Ovary (tissue), 9 donors: ENCODE data around the gene STYXL1. TPM values are rescaled to one million over a fixed set of nuclear protein-coding genes. Genes with fewer than 3 reads are reported as not detected.

Experiments used
- DNase-seq, 5 donors: peaks; one replicate each; pipeline ENCODE4 v3.0.0-alpha.2; 2019 to 2020
- H3K27ac ChIP-seq, 2 donors: fragments of 200-600 bp; one replicate each; pipeline versions ENCODE4 v1.5.1 to v1.8.0; 2019 to 2022
- H3K27me3 ChIP-seq: fragments of 200-600 bp; one replicate; pipeline ENCODE4 v1.8.0; 2022
- H3K36me3 ChIP-seq: fragments of 200-600 bp; sonication (generic); one replicate; pipeline ENCODE4 v1.5.1; 2019
- H3K4me1 ChIP-seq: one replicate; pipeline ENCODE4 v1.8.1; 2013; ENCODE audit warnings: mild to moderate bottlenecking, moderate library complexity; ENCODE audit not compliant: insufficient read depth
- H3K4me3 ChIP-seq: fragments of 200-600 bp; sonication (generic); one replicate; pipeline ENCODE4 v1.5.1; 2017
- H3K9me3 ChIP-seq, 2 donors: fragments of 200-600 bp in 1 of 2; sonication (generic) in 1 of 2; one replicate each; pipeline versions ENCODE4 v1.5.1 to v1.8.1; 2013 to 2019; ENCODE audit warnings: mild to moderate bottlenecking in 1 of 2, moderate library complexity in 1 of 2
- EP300 ChIP-seq: sonication (generic); formaldehyde crosslinking; IDR thresholded peaks from one replicate; pipeline ENCODE4 v1.6.1; 2017; ENCODE audit warnings: antibody characterized with exemption
- POLR2A ChIP-seq: fragments of 450-650 bp; IDR thresholded peaks from one replicate; pipeline ENCODE4 v1.6.1; 2017; ENCODE audit warnings: antibody characterized with exemption, mild to moderate bottlenecking, moderate library complexity
- WGBS, 3 donors: extraction: QIAGEN DNeasy Blood & Tissue Kit in 1 of 3; methylation state at CpG; one replicate each; pipeline versions ENCODE4 v1.1.5 to v1.1.7; 2013 to 2017; 5-methylcytosine and 5-hydroxymethylcytosine counted together
- intact Hi-C, 4 donors: fragments of 100-400 bp; cut with DNase I; formaldehyde crosslinking; loops; one replicate each; pipeline versions ENCODE4 v1.11.0 to v1.15.1; 2022 to 2023
- polyA plus RNA-seq, 2 donors: library from polyadenylated mRNA; stranded (reverse); fragments of 200-250 nt in 1 of 2; fragments of 350-450 nt in 1 of 2; fragmentation: Illumina TruSeq in 1 of 2; extraction: RNeasy Lipid Tissue Mini Kit (QIAGEN cat#74804) in 1 of 2; gene quantifications; one replicate each; pipeline ENCODE4 v1.2.3, GENCODE V29; 2013 to 2014
- total RNA-seq, 7 donors: library from RNA; depleted of rRNA in 2 of 7; stranded (reverse); fragments of >200 nt in 2 of 7; fragmentation: NEBNext Ultra II Directional in 3 of 7; extraction: Animal tissue kit (Norgen Biotek cat#: 25700) in 3 of 7; gene quantifications; one replicate each; pipeline versions ENCODE4 v1.1.0 to v1.2.4, GENCODE V29; 2016 to 2023
- TF ChIP-seq, protein P1 (sequence below), 3 donors: fragments of 450-650 bp in 2 of 3; fragments of 200-600 bp in 1 of 3; IDR thresholded peaks; one replicate each; pipeline versions ENCODE4 v1.5.1 to v1.8.0; 2016 to 2022; ENCODE audit warnings: antibody characterized with exemption in 3 of 3, mild to moderate bottlenecking in 1 of 3
- donor health status: DM: no; HTN: no; CAD: no; lungs with moderate emphysema.
- donor health status: DM: no; HTN: no; CAD: no.
- donor health status: Bipolar disorder and iron deficiency.
- donor health status: DM: yes; HTN: yes; CAD: no.
- donor health status: DM: no; HTN: no; CAD: no.
- donor health status: DM: yes; HTN: yes; CAD: no.

STYXL1 gene
- total and polyA plus RNA-seq, 9 donors: 15.7 to 39.9 (median 31.2) TPM

DNA sequence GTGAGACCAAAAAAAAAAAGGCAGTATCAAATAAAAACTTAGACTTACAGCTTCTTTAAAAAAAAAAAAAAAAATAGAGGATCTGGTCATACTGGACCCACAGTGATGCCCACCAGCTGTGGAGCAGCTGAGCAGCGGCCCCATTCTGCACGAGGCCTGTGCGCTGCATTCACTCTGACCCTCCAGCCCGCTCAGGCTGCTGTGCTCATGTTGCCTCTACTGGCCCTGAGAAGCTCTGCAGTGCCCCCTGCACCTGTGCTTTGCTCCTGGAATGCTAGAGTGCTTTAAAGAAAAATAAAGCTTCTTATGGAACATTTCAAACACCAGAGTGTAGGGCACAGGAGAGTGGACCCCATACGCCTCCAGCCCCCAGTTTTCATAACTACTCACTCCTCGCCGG, 86.6 kb downstream of the STYXL1 start:
- Histone ChIP-seq H3K27me3 (no peaks in the 10 kb centered on the region), H3K9me3 (no peaks in the 10 kb centered on the region), H3K4me1 (peaks cover 25% of the 10 kb centered on the region), H3K36me3 (no peaks in the 10 kb centered on the region), H3K4me3 (no peak overlapping the region), H3K27ac (no peak overlapping the region)
- DNase-seq: no peak
- intact Hi-C loops: loop anchor here in 1 of 4 donors (5.0 kb wide), 1 partner anchor 44 kb away; the partner anchor contains the start of gene POR
- WGBS, 3 donors: 77 to 92% (median 87%) methylated on average over 7 of the region's 7 CpGs
- TF ChIP-seq, protein P1, sequence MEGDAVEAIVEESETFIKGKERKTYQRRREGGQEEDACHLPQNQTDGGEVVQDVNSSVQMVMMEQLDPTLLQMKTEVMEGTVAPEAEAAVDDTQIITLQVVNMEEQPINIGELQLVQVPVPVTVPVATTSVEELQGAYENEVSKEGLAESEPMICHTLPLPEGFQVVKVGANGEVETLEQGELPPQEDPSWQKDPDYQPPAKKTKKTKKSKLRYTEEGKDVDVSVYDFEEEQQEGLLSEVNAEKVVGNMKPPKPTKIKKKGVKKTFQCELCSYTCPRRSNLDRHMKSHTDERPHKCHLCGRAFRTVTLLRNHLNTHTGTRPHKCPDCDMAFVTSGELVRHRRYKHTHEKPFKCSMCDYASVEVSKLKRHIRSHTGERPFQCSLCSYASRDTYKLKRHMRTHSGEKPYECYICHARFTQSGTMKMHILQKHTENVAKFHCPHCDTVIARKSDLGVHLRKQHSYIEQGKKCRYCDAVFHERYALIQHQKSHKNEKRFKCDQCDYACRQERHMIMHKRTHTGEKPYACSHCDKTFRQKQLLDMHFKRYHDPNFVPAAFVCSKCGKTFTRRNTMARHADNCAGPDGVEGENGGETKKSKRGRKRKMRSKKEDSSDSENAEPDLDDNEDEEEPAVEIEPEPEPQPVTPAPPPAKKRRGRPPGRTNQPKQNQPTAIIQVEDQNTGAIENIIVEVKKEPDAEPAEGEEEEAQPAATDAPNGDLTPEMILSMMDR (IDR thresholded peaks at IDR 0.05): no peak
- TF ChIP-seq POLR2A (no peak), EP300 (no peak)

DNA sequence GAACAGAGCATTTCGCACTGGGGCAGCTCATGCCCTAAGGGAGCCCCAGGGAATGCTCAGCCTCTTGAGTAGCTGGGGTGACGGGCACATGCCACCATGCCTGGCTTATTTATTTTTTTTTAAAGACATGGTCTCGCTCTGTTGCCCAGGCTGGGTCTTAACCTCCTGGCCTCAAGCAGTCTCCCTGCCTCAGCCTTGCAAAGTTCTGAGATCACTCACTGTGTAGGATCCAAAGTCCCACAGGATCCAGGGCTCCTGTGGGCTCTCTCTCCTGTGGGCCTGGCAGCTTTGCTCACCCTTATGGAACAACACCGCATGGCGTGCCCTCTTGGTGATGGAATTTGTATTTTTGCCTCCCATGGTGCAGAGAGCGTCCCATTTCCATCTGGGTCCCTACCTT, 87.4 kb downstream of the STYXL1 start:
- TF ChIP-seq, protein P1 (IDR thresholded peaks at IDR 0.05): no peak
- TF ChIP-seq EP300: no peak
- TF ChIP-seq POLR2A: no peak
- no peak for DNase-seq
- Histone ChIP-seq H3K4me3 (no peak overlapping the region), H3K36me3 (no peaks in the 10 kb centered on the region), H3K27ac (no peak overlapping the region), H3K4me1 (peaks cover 17% of the 10 kb centered on the region), H3K9me3 (no peaks in the 10 kb centered on the region), H3K27me3 (no peaks in the 10 kb centered on the region)
- intact Hi-C loops: loop anchor here in 1 of 4 donors (5.0 kb wide), 1 partner anchor 43 kb away; the partner anchor contains the start of gene POR
- WGBS, 3 donors: 89 to 96% (median 96%) methylated on average over 6 of the region's 6 CpGs

DNA sequence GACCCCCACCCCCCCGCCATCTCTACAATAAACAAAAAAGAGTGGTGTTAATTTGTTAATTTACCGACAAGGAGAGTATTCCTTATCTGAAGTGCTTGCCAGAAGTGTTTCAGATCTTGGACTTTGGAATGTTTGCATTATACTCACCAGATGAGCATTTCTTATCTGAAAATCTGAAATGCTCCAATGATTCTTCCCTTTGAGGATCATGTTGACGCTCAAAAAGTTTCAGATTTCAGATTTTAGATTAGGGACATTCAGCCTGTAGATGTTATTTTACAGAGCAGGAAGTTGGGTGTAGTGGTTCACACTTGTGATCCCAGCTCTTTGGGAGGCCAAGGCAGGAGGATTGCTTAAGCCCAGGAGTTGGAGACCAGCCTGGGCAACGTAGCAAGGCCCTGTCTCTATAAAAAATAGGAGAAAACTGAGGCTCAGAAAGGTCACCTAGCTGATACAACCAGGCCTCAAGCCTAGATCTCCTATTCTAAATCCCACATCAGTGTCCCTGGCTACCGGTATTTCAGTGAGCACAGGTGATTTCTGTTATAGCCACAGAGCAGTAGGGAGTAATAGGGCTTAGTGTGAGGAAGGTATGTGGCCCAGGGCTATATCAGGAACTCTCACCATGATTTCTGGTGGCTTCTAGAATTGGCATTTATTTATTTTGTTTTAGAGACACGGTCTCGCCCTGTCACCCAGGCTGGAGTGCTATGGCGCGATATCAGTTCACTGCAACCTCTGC, 88.8 kb downstream of the STYXL1 start:
- H3K4me1 ChIP-seq: peaks cover 13% of the 10 kb centered on the region
- DNase-seq: no peak
- no peak overlapping the region for H3K27ac ChIP-seq
- 90 to 92% (median 91%) methylated on average over 9 of the region's 9 CpGs for WGBS, 3 donors
- intact Hi-C loops: no loop called here
- no peak for TF ChIP-seq POLR2A
- TF ChIP-seq EP300: no peak
- TF ChIP-seq, protein P1 (IDR thresholded peaks at IDR 0.05): no peak
- H3K27me3 ChIP-seq: no peaks in the 10 kb centered on the region
- H3K9me3 ChIP-seq: no peaks in the 10 kb centered on the region
- H3K36me3 ChIP-seq: no peaks in the 10 kb centered on the region
- no peak overlapping the region for H3K4me3 ChIP-seq

- WGBS, 3 donors: 89 to 91% (median 90%) methylated on average over 16 of the region's 16 CpGs
These were observed 90.6 kb downstream of the STYXL1 start for GRCh38 chr7:75957021-75957736.

More at GRCh38 chr7:75957021-75957736, 90.6 kb downstream of the STYXL1 start:
- intact Hi-C loops: no loop called here
- Histone ChIP-seq H3K27me3 (no peaks in the 10 kb centered on the region), H3K4me3 (no peak overlapping the region), H3K4me1 (peaks cover 1% of the 10 kb centered on the region), H3K9me3 (no peaks in the 10 kb centered on the region), H3K36me3 (no peaks in the 10 kb centered on the region), H3K27ac (no peak overlapping the region)
- TF ChIP-seq, protein P1 (IDR thresholded peaks at IDR 0.05): no peak
- TF ChIP-seq EP300 (no peak), POLR2A (no peak)
- no peak for DNase-seq
